GM06990 (cell line): ENCODE data around the gene EGFLAM.

ENCODE experiments used
- DNase-seq: peaks from one replicate; pipeline ENCODE4 v3.0.0-alpha.2; 2011; ENCODE audit not compliant: insufficient read length; ENCODE audit errors: extremely low read depth
- H3K27me3 ChIP-seq: replicated peaks from 2 replicates; pipeline ENCODE4 v1.6.0; 2011; ENCODE audit warnings: low read length; ENCODE audit not compliant: control insufficient read depth, insufficient read depth
- H3K36me3 ChIP-seq: 2 replicates; pipeline ENCODE4 v1.5.1; 2011; ENCODE audit warnings: low read length; ENCODE audit not compliant: control insufficient read depth, insufficient read depth
- H3K4me3 ChIP-seq: replicated peaks from 2 replicates; pipeline ENCODE4 v1.5.1; 2011; ENCODE audit warnings: low read depth, mild to moderate bottlenecking, control low read depth, low read length
- TF ChIP-seq, protein P1 (sequence below): IDR thresholded peaks from 2 replicates; pipeline ENCODE4 v1.5.1; 2011; ENCODE audit warnings: low read length, control low read depth, mild to moderate bottlenecking, inconsistent platforms; ENCODE audit not compliant: insufficient read depth, poor library complexity, severe bottlenecking

The EGFLAM gene

DNA sequence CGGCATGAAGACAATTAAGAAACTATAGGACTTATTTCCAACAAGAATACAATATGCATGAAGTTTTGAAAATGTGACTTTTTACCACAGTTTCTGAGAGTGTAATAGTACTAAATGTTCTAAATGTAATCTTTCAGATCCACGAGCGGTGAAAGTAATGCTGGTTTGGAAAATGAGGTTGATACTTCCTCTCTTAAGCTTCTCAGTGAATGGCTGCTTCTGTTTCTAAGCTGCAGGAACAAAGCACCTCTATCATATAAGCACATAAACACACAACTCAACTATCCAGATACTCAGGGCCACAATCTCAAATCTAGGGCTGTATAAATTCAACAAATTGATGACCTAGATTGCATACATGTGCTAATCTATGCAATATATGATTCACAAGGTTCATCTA is 219.8 kb downstream of the EGFLAM start:
- Histone ChIP-seq H3K4me3 (no peak overlapping the region), H3K36me3 (no peaks in the 10 kb centered on the region), H3K27me3 (no peaks in the 10 kb centered on the region)
- DNase-seq: no peak
- TF ChIP-seq, protein P1, sequence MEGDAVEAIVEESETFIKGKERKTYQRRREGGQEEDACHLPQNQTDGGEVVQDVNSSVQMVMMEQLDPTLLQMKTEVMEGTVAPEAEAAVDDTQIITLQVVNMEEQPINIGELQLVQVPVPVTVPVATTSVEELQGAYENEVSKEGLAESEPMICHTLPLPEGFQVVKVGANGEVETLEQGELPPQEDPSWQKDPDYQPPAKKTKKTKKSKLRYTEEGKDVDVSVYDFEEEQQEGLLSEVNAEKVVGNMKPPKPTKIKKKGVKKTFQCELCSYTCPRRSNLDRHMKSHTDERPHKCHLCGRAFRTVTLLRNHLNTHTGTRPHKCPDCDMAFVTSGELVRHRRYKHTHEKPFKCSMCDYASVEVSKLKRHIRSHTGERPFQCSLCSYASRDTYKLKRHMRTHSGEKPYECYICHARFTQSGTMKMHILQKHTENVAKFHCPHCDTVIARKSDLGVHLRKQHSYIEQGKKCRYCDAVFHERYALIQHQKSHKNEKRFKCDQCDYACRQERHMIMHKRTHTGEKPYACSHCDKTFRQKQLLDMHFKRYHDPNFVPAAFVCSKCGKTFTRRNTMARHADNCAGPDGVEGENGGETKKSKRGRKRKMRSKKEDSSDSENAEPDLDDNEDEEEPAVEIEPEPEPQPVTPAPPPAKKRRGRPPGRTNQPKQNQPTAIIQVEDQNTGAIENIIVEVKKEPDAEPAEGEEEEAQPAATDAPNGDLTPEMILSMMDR: no peak

DNA sequence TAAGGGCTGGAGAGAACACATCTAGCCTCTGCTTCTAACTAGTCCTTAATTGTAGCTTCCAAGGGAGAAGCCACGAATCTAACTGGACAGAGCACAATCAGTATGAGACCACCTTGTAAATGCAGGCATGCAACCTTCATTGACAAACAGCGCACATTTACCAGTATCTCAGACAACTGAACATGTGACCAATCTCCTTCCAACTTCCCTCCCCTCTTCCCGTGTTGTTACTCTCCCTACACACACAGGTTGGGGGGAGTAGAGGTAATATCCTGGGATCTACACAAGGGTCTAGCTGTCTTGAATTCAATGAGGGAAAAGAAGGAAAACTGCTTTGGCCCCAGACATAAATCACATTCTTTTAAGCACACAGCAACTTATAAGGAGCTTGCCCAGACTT is 220.5 kb downstream of the EGFLAM start:
- no peak overlapping the region for H3K4me3 ChIP-seq
- TF ChIP-seq, protein P1: no peak
- H3K27me3 ChIP-seq: no peaks in the 10 kb centered on the region
- DNase-seq: no peak
- H3K36me3 ChIP-seq: no peaks in the 10 kb centered on the region

DNA sequence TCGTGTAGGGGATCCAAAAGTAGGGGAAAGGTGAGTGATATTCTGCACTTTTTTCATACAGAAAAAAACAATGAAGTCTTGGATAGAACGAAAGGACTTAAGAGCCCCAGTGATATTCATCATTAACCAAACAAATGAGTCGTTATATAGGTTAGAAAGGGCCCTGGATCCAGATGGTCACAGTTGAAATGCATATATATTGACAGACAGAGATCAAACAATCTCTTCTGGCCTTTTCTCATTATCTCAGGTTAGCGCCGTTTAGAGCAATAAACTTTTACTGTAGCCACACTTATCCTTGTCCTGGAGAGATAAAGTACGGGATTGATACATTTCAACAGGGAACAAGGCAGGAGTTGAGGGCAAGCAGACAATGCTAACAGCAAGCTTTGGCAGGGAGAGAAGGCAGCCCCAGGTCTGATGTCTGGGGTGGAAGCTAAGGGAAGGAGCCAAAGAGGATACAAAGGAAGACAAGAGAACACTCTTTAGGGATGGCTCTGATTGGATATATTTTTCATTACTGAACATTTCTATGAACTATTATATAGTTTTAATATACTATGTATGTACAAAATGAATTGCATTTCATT is 221.1 kb downstream of the EGFLAM start:
- TF ChIP-seq, protein P1: no peak

DNA sequence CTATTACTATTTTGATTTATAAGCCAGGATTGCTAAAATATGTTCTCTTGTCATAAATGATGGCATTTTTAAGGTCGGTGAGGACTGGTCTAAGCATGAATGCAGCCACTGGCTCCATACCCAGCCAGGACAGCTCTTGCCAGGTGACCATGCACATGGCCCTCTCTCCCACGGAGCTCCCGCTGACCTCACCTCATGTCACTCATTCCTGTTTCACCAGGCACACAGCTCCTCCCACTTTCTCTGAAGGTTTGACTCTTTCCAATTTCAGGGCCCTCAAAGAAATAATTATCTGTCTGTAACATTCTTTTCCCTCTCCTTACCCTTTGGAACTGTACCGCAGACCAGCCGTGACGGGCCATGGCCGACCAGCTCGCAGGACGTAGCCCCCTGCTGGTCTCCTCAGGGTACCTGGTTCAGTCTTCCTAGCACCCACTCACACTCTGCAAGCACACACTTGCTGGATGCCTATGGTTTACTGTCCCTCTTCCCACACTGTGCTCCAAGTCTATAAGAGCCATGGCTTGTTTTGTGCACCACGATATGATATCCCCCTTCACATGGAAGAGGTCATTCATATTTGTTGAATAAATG is 225.5 kb downstream of the EGFLAM start:
- no peak overlapping the region for H3K4me3 ChIP-seq
- TF ChIP-seq, protein P1: no peak
- H3K36me3 ChIP-seq: no peaks in the 10 kb centered on the region
- no peak for DNase-seq
- H3K27me3 ChIP-seq: no peaks in the 10 kb centered on the region

More for the DNA sequence above, 221.1 kb downstream of the EGFLAM start:
- Histone ChIP-seq H3K36me3 (no peaks in the 10 kb centered on the region), H3K27me3 (no peaks in the 10 kb centered on the region), H3K4me3 (no peak overlapping the region)
- DNase-seq: no peak

DNA sequence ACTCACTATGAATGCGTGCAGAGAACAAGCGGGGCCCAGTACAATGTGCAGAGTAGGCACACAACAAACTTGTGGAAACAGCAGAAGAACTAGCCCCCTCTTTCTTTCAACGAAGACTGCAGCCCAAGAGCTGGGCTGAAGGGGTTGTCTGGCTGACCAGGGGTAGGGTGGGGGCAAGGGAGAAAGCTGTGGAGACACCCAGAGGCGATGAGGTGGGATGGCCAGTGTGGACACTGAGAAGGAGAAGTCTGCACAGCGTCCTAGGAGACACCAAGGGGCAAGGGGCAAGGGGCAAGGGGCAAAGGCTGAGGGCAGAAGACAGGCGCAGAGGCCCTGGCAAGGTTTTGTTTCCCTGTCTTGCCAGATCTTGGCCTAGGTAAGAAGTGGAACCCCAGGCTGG is 235.8 kb downstream of the EGFLAM start:
- no peak for DNase-seq
- H3K27me3 ChIP-seq: no peaks in the 10 kb centered on the region
- no peak overlapping the region for H3K4me3 ChIP-seq
- no peaks in the 10 kb centered on the region for H3K36me3 ChIP-seq
- TF ChIP-seq, protein P1: no peak
